CD4-positive, alpha-beta T cell treated with Interleukin-6 at 100 ng/mL for 8 hours (primary cell): Measurements from ENCODE around the gene KCTD3.

Experiments used
- DNase-seq: peaks from one replicate; pipeline ENCODE4 v3.0.0-alpha.2; 2020; ENCODE audit warnings: mixed read lengths, low spot score

The KCTD3 gene

GRCh38 chr1:215660259-215660658 is 93.2 kb downstream of the KCTD3 start:
- DNase-seq = no peak

GRCh38 chr1:215661033-215661432 is 93.9 kb downstream of the KCTD3 start:
- no peak for DNase-seq

- no peak for DNase-seq
Measured at GRCh38 chr1:215665215-215665614, 98.1 kb downstream of the KCTD3 start.

GRCh38 chr1:215667761-215668160 is 100.7 kb downstream of the KCTD3 start:
- DNase-seq = no peak

GRCh38 chr1:215669806-215670491 is 102.8 kb downstream of the KCTD3 start:
- no peak for DNase-seq
